Endothelial cell of umbilical vein (primary cell): ENCODE measurements around the gene ZNF800. TPM values are rescaled to one million over a fixed set of nuclear protein-coding genes. Genes with fewer than 3 reads are reported as not detected.

Experiments used
- BruUV-seq: library from RNA; stranded (reverse); fragments of 400-500 nt; replicated peaks from 2 replicates; lab custom pipeline; 2021; lab: Mats Ljungman, UMichigan
- CTCF ChIA-PET: fragments of 300-600, 350-600 bp; sonication (Branson Sonifier 250); formaldehyde crosslinking; loops from one replicate; lab custom pipeline; 2021; ENCODE audit warnings: antibody characterized with exemption, inconsistent platforms; lab: Charles Lee
- POLR2A ChIA-PET: fragments of 300-600, 350-600 bp; sonication (Branson Sonifier 250); formaldehyde crosslinking; loops from one replicate; lab custom pipeline; 2021; ENCODE audit warnings: antibody characterized with exemption, inconsistent platforms; lab: Charles Lee
- DNase-seq: peaks from one replicate; pipeline ENCODE4 v3.0.0-alpha.2; 2011; ENCODE audit warnings: low read depth, low spot score
- FAIRE-seq: peaks from 2 replicates; lab custom pipeline; 2011; peaks lifted over from hg19 to GRCh38; lab: Jason Lieb, UNC
- H2AFZ ChIP-seq: 2 replicates; pipeline ENCODE4 v1.6.0; 2012; ENCODE audit warnings: low read depth, low read length, control low read depth, inconsistent platforms
- H3K27ac ChIP-seq: 2 replicates; pipeline ENCODE4 v1.5.1; 2011; ENCODE audit warnings: low read depth, mild to moderate bottlenecking, control low read depth, low read length, moderate library complexity; ENCODE audit not compliant: insufficient read depth
- H3K27me3 ChIP-seq, 2 experiments: 2 replicates each; pipeline versions ENCODE4 v1.6.0 to v1.6.1; 2011; ENCODE audit warnings: low read length in 2 of 2, mixed read lengths in 1 of 2; ENCODE audit not compliant: control insufficient read depth in 2 of 2, insufficient read depth in 2 of 2
- H3K36me3 ChIP-seq, 2 experiments: 2 replicates in 1 of 2; 3 replicates in 1 of 2; pipeline ENCODE4 v1.5.1; 2011; ENCODE audit warnings: low read length in 2 of 2, mild to moderate bottlenecking in 1 of 2, moderate library complexity in 1 of 2; ENCODE audit not compliant: control insufficient read depth in 2 of 2, insufficient read depth in 2 of 2; ENCODE audit errors: extremely low read depth in 1 of 2
- H3K4me1 ChIP-seq: 3 replicates; pipeline ENCODE4 v1.5.1; 2011; ENCODE audit warnings: mild to moderate bottlenecking, low read length; ENCODE audit not compliant: control insufficient read depth, insufficient read depth; ENCODE audit errors: extremely low read depth
- H3K4me2 ChIP-seq: 2 replicates; pipeline ENCODE4 v1.6.1; 2011; ENCODE audit warnings: low read length, control low read depth, mixed read lengths; ENCODE audit not compliant: insufficient read depth
- H3K4me3 ChIP-seq, 3 experiments: fragments of 200-600 bp in 1 of 3; sonication (generic), shearing (Covaris generic) in 1 of 3; replicated peaks in 1 of 3; 2 replicates each; pipeline ENCODE4 v1.5.1; 2011 to 2016; ENCODE audit warnings: control low read depth in 3 of 3, low read length in 3 of 3, mild to moderate bottlenecking in 2 of 3, inconsistent platforms in 1 of 3, low read depth in 1 of 3, moderate library complexity in 1 of 3; ENCODE audit not compliant: insufficient read depth in 1 of 3
- H3K79me2 ChIP-seq: 2 replicates; pipeline ENCODE4 v1.6.0; 2012; ENCODE audit warnings: low read length, inconsistent platforms; ENCODE audit not compliant: control insufficient read depth, insufficient read depth
- H3K9ac ChIP-seq: replicated peaks from 2 replicates; pipeline ENCODE3; 2011; ENCODE audit warnings: low read length, control low read depth; ENCODE audit not compliant: insufficient read depth; ENCODE audit errors: extremely low read depth
- H3K9me1 ChIP-seq: replicated peaks from 3 replicates; pipeline ENCODE4 v1.6.0; 2011; ENCODE audit warnings: mild to moderate bottlenecking, low read length; ENCODE audit not compliant: control insufficient read depth, insufficient read depth; ENCODE audit errors: extremely low read depth
- H3K9me3 ChIP-seq: replicated peaks from 2 replicates; pipeline ENCODE4 v1.5.1; 2012; ENCODE audit warnings: low read length, inconsistent platforms; ENCODE audit not compliant: control insufficient read depth, insufficient read depth
- H4K20me1 ChIP-seq: replicated peaks from 2 replicates; pipeline ENCODE3; 2011; ENCODE audit warnings: mild to moderate bottlenecking, low read length; ENCODE audit not compliant: control insufficient read depth, insufficient read depth; ENCODE audit errors: extremely low read depth
- CTCF ChIP-seq, 2 donors: IDR thresholded peaks; 1 replicate in 1 of 2; 2 replicates in 1 of 2; pipeline ENCODE4 v1.5.1; 2011; ENCODE audit warnings: low read length in 2 of 2, mild to moderate bottlenecking in 2 of 2, moderate library complexity in 2 of 2, control low read depth in 1 of 2, inconsistent platforms in 1 of 2, low read depth in 1 of 2; ENCODE audit not compliant: insufficient read depth in 1 of 2; ENCODE audit errors: extremely low read depth in 1 of 2
- EZH2 ChIP-seq: IDR thresholded peaks from 2 replicates; pipeline ENCODE4 v1.6.1; 2012; ENCODE audit warnings: borderline replicate concordance, low read depth, mild to moderate bottlenecking, moderate library complexity, low read length, inconsistent platforms; ENCODE audit not compliant: severe bottlenecking
- FOS ChIP-seq: IDR thresholded peaks from 2 replicates; pipeline ENCODE4 v1.6.1; 2011; ENCODE audit warnings: mild to moderate bottlenecking, low read length, moderate library complexity, borderline replicate concordance; ENCODE audit not compliant: insufficient read depth
- GATA2 ChIP-seq: IDR thresholded peaks from 2 replicates; pipeline ENCODE4 v1.7.0; 2011; ENCODE audit warnings: low read depth, mild to moderate bottlenecking, moderate library complexity, mixed read lengths, low read length; ENCODE audit not compliant: insufficient read length, insufficient read depth
- JUN ChIP-seq: IDR thresholded peaks from 2 replicates; pipeline ENCODE4 v1.6.1; 2011; ENCODE audit warnings: borderline replicate concordance, low read depth; ENCODE audit not compliant: insufficient read length, insufficient read depth
- MYC ChIP-seq: IDR thresholded peaks from one replicate; pipeline ENCODE4 v1.6.1; 2011; ENCODE audit warnings: mild to moderate bottlenecking, low read depth, low read length
- POLR2A ChIP-seq: IDR thresholded peaks from 2 replicates; pipeline ENCODE4 v1.6.1; 2012; ENCODE audit warnings: low read depth, mild to moderate bottlenecking, control low read depth, low read length
- POLR2AphosphoS5 ChIP-seq: IDR thresholded peaks from 2 replicates; pipeline ENCODE4 v1.6.1; 2012; ENCODE audit warnings: low read depth, mild to moderate bottlenecking, control low read depth, low read length, moderate library complexity; ENCODE audit not compliant: insufficient read depth
- dilution Hi-C: fragments of 300-500 bp; cut with MboI; formaldehyde crosslinking; loops from one replicate; pipeline ENCODE4 v1.15.0; 2019; ENCODE audit warnings: low sequenced_read_pairs; ENCODE audit not compliant: extremely low pct_ligation_motif_present
- intact Hi-C: fragments of 100-400 bp; cut with micrococcal nuclease; formaldehyde crosslinking; loops from one replicate; pipeline ENCODE4 v1.10.0; 2022
- polyA plus RNA-seq, 4 experiments: library from polyadenylated mRNA; depleted of rRNA in 3 of 4; stranded (reverse) in 3 of 4; unstranded in 1 of 4; fragments of >200 nt; gene quantifications; 2 replicates each; pipeline versions ENCODE4 v1.2.1 to v1.2.3, GENCODE V29; 2011 to 2012; ENCODE audit warnings: missing spikeins in 1 of 4
- total RNA-seq: library from RNA; stranded (reverse); gene quantifications from 2 replicates; pipeline ENCODE4 v1.2.3, GENCODE V29; 2021
- TF ChIP-seq, protein P1 (sequence below): IDR thresholded peaks from 2 replicates; pipeline ENCODE4 v1.6.1; 2011; ENCODE audit not compliant: insufficient read depth, insufficient read length

ZNF800 gene
- total and polyA plus RNA-seq, 2 donors (not counting 3 experiments of a cell fraction or from before 2014, with no cell fraction given): 10.9 to 35.4 TPM

- H3K4me3 ChIP-seq: no peak overlapping the region
- H3K9me3 ChIP-seq: no peaks in the 10 kb centered on the region
- ChIA-PET POLR2A (no interaction called here), CTCF (interaction anchor here (2.9 kb wide), 1 partner anchor 18 kb away, joined by 8 read pairs; no protein-coding TSS in a partner anchor)
- H3K36me3 ChIP-seq: peaks cover 3 to 4% of the 10 kb centered on the region in 2 experiments
- no peak overlapping the region for H2AFZ ChIP-seq
- dilution Hi-C loops (no loop called here), intact Hi-C loops (no loop called here)
- DNase-seq (no peak), FAIRE-seq (no peak)
- no peak overlapping the region for H3K4me2 ChIP-seq
- H3K27me3 ChIP-seq: no peaks in the 10 kb centered on the region
- TF ChIP-seq MYC: no peak
- no peak for TF ChIP-seq POLR2A
- no peak for TF ChIP-seq CTCF (IDR thresholded peaks at IDR 0.05; ENCODE audit: extremely low read depth in 1 of 2, insufficient read depth in 1 of 2, low read depth in 1 of 2, low read length in 2 of 2)
- TF ChIP-seq, protein P1, sequence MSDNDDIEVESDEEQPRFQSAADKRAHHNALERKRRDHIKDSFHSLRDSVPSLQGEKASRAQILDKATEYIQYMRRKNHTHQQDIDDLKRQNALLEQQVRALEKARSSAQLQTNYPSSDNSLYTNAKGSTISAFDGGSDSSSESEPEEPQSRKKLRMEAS: no peak
- TF ChIP-seq FOS: no peak
- no peak for TF ChIP-seq JUN
- no peak for TF ChIP-seq POLR2AphosphoS5
- TF ChIP-seq GATA2: no peak
- TF ChIP-seq EZH2: no peak
- H3K9me1 ChIP-seq: no peaks in the 10 kb centered on the region
- no peaks in the 10 kb centered on the region for H3K4me1 ChIP-seq
- no TSS peak for BruUV-seq
- no peak overlapping the region for H3K27ac ChIP-seq
- H4K20me1 ChIP-seq: peaks cover 3% of the 10 kb centered on the region
- no peak overlapping the region for H3K9ac ChIP-seq
- H3K79me2 ChIP-seq: peaks cover 35% of the 10 kb centered on the region
Observed at GRCh38 chr7:127365957-127366315, 26.6 kb downstream of the ZNF800 start.
